Caco-2 (cell line): Measurements from ENCODE around the gene DNAH2. TPM values are rescaled to one million over a fixed set of nuclear protein-coding genes. Genes with fewer than 3 reads are reported as not detected.

ENCODE experiments used
- BruUV-seq: library from RNA; stranded (reverse); fragments of 400-500 nt; replicated peaks from 2 replicates; lab custom pipeline; 2021; lab: Mats Ljungman, UMichigan
- CTCF ChIA-PET: fragments of 300-600 bp; sonication (Branson Sonifier 250); formaldehyde crosslinking; loops from one replicate; lab custom pipeline; 2022; ENCODE audit warnings: antibody characterized with exemption; lab: Charles Lee
- POLR2A ChIA-PET: fragments of 300-600 bp; sonication (Branson Sonifier 250); formaldehyde crosslinking; loops from one replicate; lab custom pipeline; 2022; ENCODE audit warnings: antibody characterized with exemption; lab: Charles Lee
- DNase-seq, 2 experiments: peaks; one replicate each; pipeline versions ENCODE4 v3.0.0 to v3.0.0-alpha.2; 2020 to 2022
- H3K27me3 ChIP-seq: replicated peaks from 2 replicates; pipeline ENCODE4 v1.6.0; 2011; ENCODE audit warnings: low read length; ENCODE audit not compliant: control insufficient read depth, insufficient read depth
- H3K36me3 ChIP-seq: 2 replicates; pipeline ENCODE4 v1.5.1; 2011; ENCODE audit warnings: low read length; ENCODE audit not compliant: control insufficient read depth, insufficient read depth
- H3K4me1 ChIP-seq: fragments of 250-450 bp; sonication (Bioruptor Pico); 2 replicates; pipeline ENCODE4 v1.5.1; 2020; ENCODE audit warnings: mild to moderate bottlenecking
- H3K4me3 ChIP-seq: 2 replicates; pipeline ENCODE4 v1.5.1; 2011; ENCODE audit warnings: low read depth, mild to moderate bottlenecking, control low read depth, low read length
- H3K9me3 ChIP-seq: fragments of 250-450 bp; sonication (Bioruptor Pico); 2 replicates; pipeline ENCODE4 v1.5.1; 2020; ENCODE audit warnings: mild to moderate bottlenecking, moderate library complexity
- H3K27ac Mint-ChIP-seq: one replicate; pipeline ENCODE4 v1.8.0; 2022; ENCODE audit warnings: mixed read lengths; ENCODE audit not compliant: unreplicated experiment
- H3K27me3 Mint-ChIP-seq: one replicate; pipeline ENCODE4 v1.8.0; 2022; ENCODE audit warnings: mixed read lengths; ENCODE audit not compliant: insufficient read depth, unreplicated experiment
- H3K36me3 Mint-ChIP-seq: one replicate; pipeline ENCODE4 v1.8.0; 2022; ENCODE audit warnings: mild to moderate bottlenecking, mixed read lengths; ENCODE audit not compliant: insufficient read depth, unreplicated experiment
- H3K4me1 Mint-ChIP-seq: one replicate; pipeline ENCODE4 v1.8.0; 2022; ENCODE audit warnings: low read depth, mixed read lengths; ENCODE audit not compliant: unreplicated experiment
- H3K4me3 Mint-ChIP-seq: one replicate; pipeline ENCODE4 v1.8.0; 2022; ENCODE audit warnings: mild to moderate bottlenecking, moderate library complexity, mixed read lengths; ENCODE audit not compliant: unreplicated experiment
- H3K9me3 Mint-ChIP-seq: one replicate; pipeline ENCODE4 v1.8.0; 2022; ENCODE audit warnings: mixed read lengths; ENCODE audit not compliant: unreplicated experiment
- CTCF ChIP-seq, 2 experiments: fragments of 200-600 bp in 1 of 2; IDR thresholded peaks; 1 replicate in 1 of 2; 2 replicates in 1 of 2; pipeline versions ENCODE4 v1.5.1 to v1.8.0; 2011 to 2022; ENCODE audit warnings: antibody characterized with exemption in 1 of 2, control low read depth in 1 of 2, inconsistent platforms in 1 of 2, low read depth in 1 of 2, low read length in 1 of 2, mild to moderate bottlenecking in 1 of 2, moderate library complexity in 1 of 2; ENCODE audit not compliant: insufficient read depth in 1 of 2, severe bottlenecking in 1 of 2, unreplicated experiment in 1 of 2
- intact Hi-C: fragments of 100-400 bp; cut with micrococcal nuclease; formaldehyde crosslinking; loops from one replicate; pipeline ENCODE4 v1.10.0; 2022; ENCODE audit not compliant: unreplicated experiment
- total RNA-seq: library from RNA; stranded (reverse); gene quantifications from 2 replicates; pipeline ENCODE4 v1.2.3, GENCODE V29; 2022

The DNAH2 gene
- total RNA-seq, 1 experiment from 2014 or later: 1.9 TPM

- no peak overlapping the region for H3K4me3 ChIP-seq
- no peaks in the 10 kb centered on the region for H3K9me3 Mint-ChIP-seq
- no peaks in the 10 kb centered on the region for H3K4me1 Mint-ChIP-seq
- no peaks in the 10 kb centered on the region for H3K36me3 Mint-ChIP-seq
- H3K27me3 Mint-ChIP-seq: no peaks in the 10 kb centered on the region
- TF ChIP-seq CTCF (IDR thresholded peaks at IDR 0.05; ENCODE audit: insufficient read depth in 1 of 2, low read depth in 1 of 2, low read length in 1 of 2, severe bottlenecking in 1 of 2, unreplicated experiment in 1 of 2): no peak
- H3K4me3 Mint-ChIP-seq: no peak overlapping the region
- no peaks in the 10 kb centered on the region for H3K27me3 ChIP-seq
- H3K27ac Mint-ChIP-seq: no peak overlapping the region
- CTCF ChIA-PET: no interaction called here
- no peaks in the 10 kb centered on the region for H3K4me1 ChIP-seq
- POLR2A ChIA-PET: no interaction called here
- H3K36me3 ChIP-seq: no peaks in the 10 kb centered on the region
- intact Hi-C loops: no loop called here
- no TSS peak for BruUV-seq
- no peak for DNase-seq
- H3K9me3 ChIP-seq: no peaks in the 10 kb centered on the region
These were observed 76.6 kb downstream of the DNAH2 start for GRCh38 chr17:7794075-7794663.

- Histone ChIP-seq H3K4me1 (no peaks in the 10 kb centered on the region), H3K4me3 (no peak overlapping the region), H3K36me3 (no peaks in the 10 kb centered on the region), H3K9me3 (no peaks in the 10 kb centered on the region), H3K27me3 (no peaks in the 10 kb centered on the region)
- intact Hi-C loops: no loop called here
- Mint-ChIP-seq H3K36me3 (no peaks in the 10 kb centered on the region), H3K4me1 (no peaks in the 10 kb centered on the region), H3K27ac (no peak overlapping the region), H3K4me3 (no peak overlapping the region), H3K27me3 (no peaks in the 10 kb centered on the region), H3K9me3 (no peaks in the 10 kb centered on the region)
- BruUV-seq: no TSS peak
- ChIA-PET POLR2A (no interaction called here), CTCF (no interaction called here)
- no peak for DNase-seq
- no peak for TF ChIP-seq CTCF (IDR thresholded peaks at IDR 0.05; ENCODE audit: insufficient read depth in 1 of 2, low read depth in 1 of 2, low read length in 1 of 2, severe bottlenecking in 1 of 2, unreplicated experiment in 1 of 2)
These were observed 80.4 kb downstream of the DNAH2 start for GRCh38 chr17:7797976-7798375.

- H3K27me3 Mint-ChIP-seq: no peaks in the 10 kb centered on the region
- Histone ChIP-seq H3K9me3 (no peaks in the 10 kb centered on the region), H3K27me3 (no peaks in the 10 kb centered on the region), H3K4me3 (no peak overlapping the region), H3K36me3 (no peaks in the 10 kb centered on the region), H3K4me1 (no peaks in the 10 kb centered on the region)
- BruUV-seq: no TSS peak
- no peak for DNase-seq
- intact Hi-C loops: no loop called here
- H3K36me3 Mint-ChIP-seq: no peaks in the 10 kb centered on the region
- no peaks in the 10 kb centered on the region for H3K9me3 Mint-ChIP-seq
- ChIA-PET CTCF (no interaction called here), POLR2A (no interaction called here)
- H3K4me3 Mint-ChIP-seq: no peak overlapping the region
- H3K27ac Mint-ChIP-seq: no peak overlapping the region
- TF ChIP-seq CTCF (IDR thresholded peaks at IDR 0.05; ENCODE audit: insufficient read depth in 1 of 2, low read depth in 1 of 2, low read length in 1 of 2, severe bottlenecking in 1 of 2, unreplicated experiment in 1 of 2): no peak
- no peaks in the 10 kb centered on the region for H3K4me1 Mint-ChIP-seq
These were observed 81.3 kb downstream of the DNAH2 start for GRCh38 chr17:7798839-7799238.
